Astrocyte (in vitro differentiated cells and primary cell): ENCODE data around the gene CLHC1. TPM values are rescaled to one million over a fixed set of nuclear protein-coding genes. Genes with fewer than 3 reads are reported as not detected.

Source experiments
- DNase-seq: peaks from one replicate; pipeline ENCODE4 v3.0.0-alpha.2; 2010; ENCODE audit warnings: low read depth
- FAIRE-seq: peaks from 2 replicates; lab custom pipeline; 2011; peaks lifted over from hg19 to GRCh38; lab: Jason Lieb, UNC
- H2AFZ ChIP-seq: 2 replicates; pipeline ENCODE4 v1.6.0; 2012; ENCODE audit warnings: low read depth, low read length, inconsistent platforms
- H3K27ac ChIP-seq: 2 replicates; pipeline ENCODE4 v1.5.1; 2011; ENCODE audit warnings: low read depth, low read length, inconsistent platforms
- H3K27me3 ChIP-seq: 2 replicates; pipeline ENCODE4 v1.6.0; 2011; ENCODE audit warnings: low read length, inconsistent platforms; ENCODE audit not compliant: insufficient read depth
- H3K36me3 ChIP-seq: 2 replicates; pipeline ENCODE4 v1.5.1; 2011; ENCODE audit warnings: low read length, inconsistent platforms; ENCODE audit not compliant: insufficient read depth
- H3K4me1 ChIP-seq: 2 replicates; pipeline ENCODE4 v1.5.1; 2011; ENCODE audit warnings: low read length, inconsistent platforms; ENCODE audit not compliant: insufficient read depth
- H3K4me2 ChIP-seq: 2 replicates; pipeline ENCODE4 v1.6.0; 2012; ENCODE audit warnings: low read length, inconsistent platforms
- H3K4me3 ChIP-seq: 2 replicates; pipeline ENCODE4 v1.5.1; 2011; ENCODE audit warnings: low read depth, mild to moderate bottlenecking, low read length, inconsistent platforms; ENCODE audit not compliant: insufficient read depth
- H3K79me2 ChIP-seq: 2 replicates; pipeline ENCODE4 v1.6.0; 2012; ENCODE audit warnings: mild to moderate bottlenecking, low read length, inconsistent platforms; ENCODE audit not compliant: insufficient read depth
- H3K9ac ChIP-seq: 2 replicates; pipeline ENCODE4 v1.6.0; 2012; ENCODE audit warnings: mild to moderate bottlenecking, low read length, inconsistent platforms
- H3K9me3 ChIP-seq: 2 replicates; pipeline ENCODE4 v1.5.1; 2012; ENCODE audit warnings: low read depth, mild to moderate bottlenecking, low read length, inconsistent platforms; ENCODE audit not compliant: insufficient read depth
- H4K20me1 ChIP-seq: 2 replicates; pipeline ENCODE4 v1.6.0; 2012; ENCODE audit warnings: low read length, inconsistent platforms; ENCODE audit not compliant: insufficient read depth
- H3K27ac Mint-ChIP-seq: one replicate; pipeline ENCODE4 v1.8.0; 2021; ENCODE audit warnings: mild to moderate bottlenecking, mixed read lengths; ENCODE audit not compliant: unreplicated experiment
- H3K27me3 Mint-ChIP-seq: one replicate; pipeline ENCODE4 v1.8.0; 2021; ENCODE audit warnings: low read depth, mixed read lengths; ENCODE audit not compliant: unreplicated experiment
- H3K36me3 Mint-ChIP-seq: one replicate; pipeline ENCODE4 v1.8.0; 2021; ENCODE audit warnings: low read depth, mixed read lengths; ENCODE audit not compliant: unreplicated experiment
- H3K4me1 Mint-ChIP-seq: one replicate; pipeline ENCODE4 v1.8.0; 2021; ENCODE audit warnings: low read depth, mixed read lengths; ENCODE audit not compliant: unreplicated experiment
- H3K4me3 Mint-ChIP-seq: one replicate; pipeline ENCODE4 v1.8.0; 2021; ENCODE audit warnings: mild to moderate bottlenecking, moderate library complexity, mixed read lengths; ENCODE audit not compliant: unreplicated experiment
- H3K9me3 Mint-ChIP-seq: one replicate; pipeline ENCODE4 v1.8.0; 2021; ENCODE audit warnings: mild to moderate bottlenecking, mixed read lengths; ENCODE audit not compliant: unreplicated experiment
- CTCF ChIP-seq: IDR thresholded peaks from 2 replicates; pipeline ENCODE4 v1.5.1; 2011; ENCODE audit warnings: low read depth, mild to moderate bottlenecking, inconsistent platforms, low read length, moderate library complexity; ENCODE audit not compliant: insufficient read depth
- EZH2 ChIP-seq: IDR thresholded peaks from 2 replicates; pipeline ENCODE4 v1.6.1; 2012; ENCODE audit warnings: mild to moderate bottlenecking, low read length, inconsistent platforms; ENCODE audit not compliant: insufficient read depth
- total RNA-seq: library from RNA; stranded (reverse); gene quantifications from 2 replicates; pipeline ENCODE4 v1.2.1, GENCODE V29; 2021

Gene CLHC1
- total RNA-seq, 1 donor from 2014 or later, result 17.5 TPM

DNA sequence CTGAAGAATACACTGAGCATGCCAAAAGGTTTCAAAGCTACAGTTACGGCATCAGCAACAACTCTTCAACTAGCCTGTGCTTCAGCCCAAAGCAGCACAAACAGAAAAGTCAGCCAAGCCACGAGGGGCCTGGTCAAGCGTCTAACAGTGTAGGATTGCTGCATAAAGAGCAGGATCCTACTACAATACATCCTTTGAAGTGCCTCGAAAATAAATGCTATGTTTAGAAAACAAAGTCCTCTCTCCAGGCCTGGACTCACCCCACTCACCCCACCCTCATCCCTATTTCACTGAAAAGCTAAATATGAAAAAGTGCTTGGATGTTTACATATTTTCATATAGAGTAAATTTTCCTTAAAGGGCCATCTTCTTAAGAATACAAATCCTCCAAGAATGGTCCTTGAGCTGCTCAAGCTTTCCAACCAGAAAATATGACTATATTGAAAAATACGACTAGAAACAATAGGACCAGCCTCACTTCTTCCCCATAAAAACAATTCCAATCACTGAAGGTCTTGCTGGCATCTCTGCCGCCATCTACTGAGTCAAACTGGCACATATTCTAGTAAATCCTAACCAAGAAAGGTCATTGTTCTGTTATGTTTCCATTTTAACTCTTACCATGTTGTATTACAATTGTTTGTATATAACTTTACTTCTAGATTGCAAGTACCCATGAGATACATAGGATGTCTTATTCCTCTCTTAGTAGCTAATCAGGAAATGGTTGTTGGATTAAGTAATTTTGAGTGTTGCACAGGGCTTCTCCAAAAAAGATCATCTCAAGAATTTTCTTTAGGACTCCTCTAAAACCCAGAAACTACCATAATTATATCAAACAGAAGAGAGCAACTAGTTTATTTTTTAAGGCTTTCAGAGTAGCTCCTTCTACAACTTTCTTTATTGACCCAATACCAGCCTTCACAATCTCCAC lies 63.6 kb downstream of the CLHC1 start:
- Mint-ChIP-seq H3K27ac (peak overlapping the region; percentile 14), H3K36me3 (peaks cover 2% of the 10 kb centered on the region), H3K4me1 (peaks cover 40% of the 10 kb centered on the region), H3K9me3 (no peaks in the 10 kb centered on the region), H3K4me3 (no peak overlapping the region), H3K27me3 (no peaks in the 10 kb centered on the region)
- no peaks in the 10 kb centered on the region for H4K20me1 ChIP-seq
- H3K27ac ChIP-seq, result peak overlapping the region; percentile 4
- H3K9ac ChIP-seq, result peak overlapping the region; percentile 38
- no peak overlapping the region for H3K4me3 ChIP-seq
- DNase-seq, result peak; percentile 60
- peak; percentile 86 for TF ChIP-seq CTCF
- no peak for TF ChIP-seq EZH2
- H3K79me2 ChIP-seq, result peaks cover 8% of the 10 kb centered on the region
- H3K4me1 ChIP-seq, result peaks cover 40% of the 10 kb centered on the region
- no peak for FAIRE-seq
- no peaks in the 10 kb centered on the region for H3K36me3 ChIP-seq
- H2AFZ ChIP-seq, result no peak overlapping the region
- H3K4me2 ChIP-seq, result peak overlapping the region; percentile 57
- H3K9me3 ChIP-seq, result no peaks in the 10 kb centered on the region
- no peaks in the 10 kb centered on the region for H3K27me3 ChIP-seq

GRCh38 chr2:55165626-55166025 lies 66.5 kb downstream of the CLHC1 start:
- DNase-seq (peak; percentile 70), FAIRE-seq (no peak)
- Mint-ChIP-seq H3K27ac (peak overlapping the region; percentile 62), H3K36me3 (no peaks in the 10 kb centered on the region), H3K9me3 (no peaks in the 10 kb centered on the region), H3K27me3 (no peaks in the 10 kb centered on the region), H3K4me3 (peak overlapping the region; percentile 57), H3K4me1 (peaks cover 61% of the 10 kb centered on the region)
- H3K36me3 ChIP-seq, result no peaks in the 10 kb centered on the region
- no peak overlapping the region for H3K4me3 ChIP-seq
- H3K27ac ChIP-seq, result no peak overlapping the region
- H3K9ac ChIP-seq, result no peak overlapping the region
- peaks cover 58% of the 10 kb centered on the region for H3K4me1 ChIP-seq
- TF ChIP-seq EZH2, result no peak
- TF ChIP-seq CTCF, result no peak
- peaks cover 8% of the 10 kb centered on the region for H3K79me2 ChIP-seq
- no peaks in the 10 kb centered on the region for H3K9me3 ChIP-seq
- H2AFZ ChIP-seq, result no peak overlapping the region
- H4K20me1 ChIP-seq, result no peaks in the 10 kb centered on the region
- no peaks in the 10 kb centered on the region for H3K27me3 ChIP-seq
- peak overlapping the region; percentile 26 for H3K4me2 ChIP-seq
